HL-60 (cell line): ENCODE data around the gene SORD.
"Not testable (repeated sequence)": the region's sequence is repeated elsewhere in the genome, so short reads cannot be mapped to it uniquely, and the experiment has no call there.

Experiments
- TF ChIP-seq, protein P1 (sequence below): IDR thresholded peaks from one replicate; pipeline ENCODE4 v1.5.1; 2011; ENCODE audit warnings: low read length, control low read depth, inconsistent platforms; ENCODE audit not compliant: insufficient read depth
- TF ChIP-seq, protein P2 (sequence below): IDR thresholded peaks from 2 replicates; pipeline ENCODE4 v1.6.1; 2012; ENCODE audit warnings: low read depth; ENCODE audit not compliant: insufficient replicate concordance

DNA sequence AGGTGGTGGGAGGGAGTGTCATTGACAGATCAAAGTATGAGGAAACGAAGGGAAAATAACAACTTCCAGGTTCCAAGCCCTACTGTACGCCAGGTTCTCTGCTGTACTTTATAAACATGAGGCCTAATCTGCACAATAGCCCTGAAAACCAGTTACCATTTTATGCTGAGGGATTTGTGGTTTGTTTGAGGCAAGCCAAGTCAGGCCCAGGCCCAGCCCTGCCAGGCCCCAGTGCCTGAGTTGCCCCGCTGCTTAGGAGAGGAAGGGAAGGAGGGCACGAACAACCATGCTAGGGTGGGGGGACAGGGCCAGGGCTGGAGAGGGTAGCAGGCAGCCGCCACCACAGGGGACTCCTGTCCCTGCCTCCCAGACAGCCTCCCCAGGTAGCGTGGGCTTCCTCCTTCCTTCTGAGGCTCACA, 47.0 kb downstream of the SORD start:
- TF ChIP-seq, protein P1, sequence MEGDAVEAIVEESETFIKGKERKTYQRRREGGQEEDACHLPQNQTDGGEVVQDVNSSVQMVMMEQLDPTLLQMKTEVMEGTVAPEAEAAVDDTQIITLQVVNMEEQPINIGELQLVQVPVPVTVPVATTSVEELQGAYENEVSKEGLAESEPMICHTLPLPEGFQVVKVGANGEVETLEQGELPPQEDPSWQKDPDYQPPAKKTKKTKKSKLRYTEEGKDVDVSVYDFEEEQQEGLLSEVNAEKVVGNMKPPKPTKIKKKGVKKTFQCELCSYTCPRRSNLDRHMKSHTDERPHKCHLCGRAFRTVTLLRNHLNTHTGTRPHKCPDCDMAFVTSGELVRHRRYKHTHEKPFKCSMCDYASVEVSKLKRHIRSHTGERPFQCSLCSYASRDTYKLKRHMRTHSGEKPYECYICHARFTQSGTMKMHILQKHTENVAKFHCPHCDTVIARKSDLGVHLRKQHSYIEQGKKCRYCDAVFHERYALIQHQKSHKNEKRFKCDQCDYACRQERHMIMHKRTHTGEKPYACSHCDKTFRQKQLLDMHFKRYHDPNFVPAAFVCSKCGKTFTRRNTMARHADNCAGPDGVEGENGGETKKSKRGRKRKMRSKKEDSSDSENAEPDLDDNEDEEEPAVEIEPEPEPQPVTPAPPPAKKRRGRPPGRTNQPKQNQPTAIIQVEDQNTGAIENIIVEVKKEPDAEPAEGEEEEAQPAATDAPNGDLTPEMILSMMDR = not testable (repeated sequence)
- TF ChIP-seq, protein P2, sequence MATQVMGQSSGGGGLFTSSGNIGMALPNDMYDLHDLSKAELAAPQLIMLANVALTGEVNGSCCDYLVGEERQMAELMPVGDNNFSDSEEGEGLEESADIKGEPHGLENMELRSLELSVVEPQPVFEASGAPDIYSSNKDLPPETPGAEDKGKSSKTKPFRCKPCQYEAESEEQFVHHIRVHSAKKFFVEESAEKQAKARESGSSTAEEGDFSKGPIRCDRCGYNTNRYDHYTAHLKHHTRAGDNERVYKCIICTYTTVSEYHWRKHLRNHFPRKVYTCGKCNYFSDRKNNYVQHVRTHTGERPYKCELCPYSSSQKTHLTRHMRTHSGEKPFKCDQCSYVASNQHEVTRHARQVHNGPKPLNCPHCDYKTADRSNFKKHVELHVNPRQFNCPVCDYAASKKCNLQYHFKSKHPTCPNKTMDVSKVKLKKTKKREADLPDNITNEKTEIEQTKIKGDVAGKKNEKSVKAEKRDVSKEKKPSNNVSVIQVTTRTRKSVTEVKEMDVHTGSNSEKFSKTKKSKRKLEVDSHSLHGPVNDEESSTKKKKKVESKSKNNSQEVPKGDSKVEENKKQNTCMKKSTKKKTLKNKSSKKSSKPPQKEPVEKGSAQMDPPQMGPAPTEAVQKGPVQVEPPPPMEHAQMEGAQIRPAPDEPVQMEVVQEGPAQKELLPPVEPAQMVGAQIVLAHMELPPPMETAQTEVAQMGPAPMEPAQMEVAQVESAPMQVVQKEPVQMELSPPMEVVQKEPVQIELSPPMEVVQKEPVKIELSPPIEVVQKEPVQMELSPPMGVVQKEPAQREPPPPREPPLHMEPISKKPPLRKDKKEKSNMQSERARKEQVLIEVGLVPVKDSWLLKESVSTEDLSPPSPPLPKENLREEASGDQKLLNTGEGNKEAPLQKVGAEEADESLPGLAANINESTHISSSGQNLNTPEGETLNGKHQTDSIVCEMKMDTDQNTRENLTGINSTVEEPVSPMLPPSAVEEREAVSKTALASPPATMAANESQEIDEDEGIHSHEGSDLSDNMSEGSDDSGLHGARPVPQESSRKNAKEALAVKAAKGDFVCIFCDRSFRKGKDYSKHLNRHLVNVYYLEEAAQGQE = not testable (repeated sequence)
